HG03457 (cell line): ENCODE data around the gene NFIL3.

ENCODE experiments used
- ATAC-seq: cut with Tn5 transposase; IDR thresholded peaks from one replicate; pipeline ENCODE4 v1.9.1; 2021; ENCODE audit warnings: moderate number of reproducible peaks; ENCODE audit not compliant: unreplicated experiment

The NFIL3 gene

DNA sequence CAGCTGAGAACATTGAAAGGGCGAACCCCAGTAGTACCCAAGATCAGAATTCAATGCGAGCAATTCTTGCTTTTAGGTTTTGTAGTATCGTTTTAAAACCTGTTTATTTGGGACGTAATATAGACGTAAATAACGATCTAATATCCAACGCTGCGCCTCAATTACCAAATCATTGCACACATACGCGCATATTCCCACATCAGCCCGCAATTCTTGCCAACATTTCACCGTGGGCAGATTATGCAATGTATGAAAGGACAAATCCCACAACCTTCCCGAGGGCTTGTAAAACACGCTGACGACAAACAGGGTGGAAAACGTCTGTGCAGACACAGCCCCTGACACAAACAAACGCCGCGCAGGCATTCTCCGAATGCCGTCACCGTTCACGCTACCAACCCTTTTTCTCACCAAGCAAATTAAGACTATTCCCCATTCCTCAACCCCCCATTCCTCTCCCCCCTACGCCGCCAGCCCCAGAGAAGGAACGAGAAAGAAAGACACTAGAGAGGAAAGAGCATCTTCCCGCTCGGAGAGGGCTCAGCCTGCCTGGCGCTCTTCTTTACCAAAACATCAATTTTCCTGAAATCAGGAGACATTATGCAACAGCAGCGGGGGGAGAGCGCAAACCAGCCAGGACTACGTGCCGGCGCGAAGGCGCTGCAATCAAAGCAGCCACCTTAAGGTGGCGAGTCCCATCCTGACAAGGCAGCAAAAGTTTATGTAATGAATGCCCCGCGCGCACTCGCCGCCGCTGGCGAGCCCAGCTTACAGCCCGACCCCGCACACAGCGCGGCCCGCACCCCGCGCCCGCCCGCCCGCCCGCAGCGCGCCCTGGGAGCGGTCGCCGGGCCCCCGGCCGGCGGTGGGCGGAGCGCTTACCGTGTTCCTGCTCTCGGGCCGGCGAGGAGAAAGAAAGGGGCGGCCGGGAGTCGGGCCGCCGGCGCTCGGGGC, 597 bp downstream of the NFIL3 start:
- peak; percentile 14 for ATAC-seq

- ATAC-seq, result no peak
Measured at GRCh38 chr9:91421971-91422757, 1.5 kb downstream of the NFIL3 start.

DNA sequence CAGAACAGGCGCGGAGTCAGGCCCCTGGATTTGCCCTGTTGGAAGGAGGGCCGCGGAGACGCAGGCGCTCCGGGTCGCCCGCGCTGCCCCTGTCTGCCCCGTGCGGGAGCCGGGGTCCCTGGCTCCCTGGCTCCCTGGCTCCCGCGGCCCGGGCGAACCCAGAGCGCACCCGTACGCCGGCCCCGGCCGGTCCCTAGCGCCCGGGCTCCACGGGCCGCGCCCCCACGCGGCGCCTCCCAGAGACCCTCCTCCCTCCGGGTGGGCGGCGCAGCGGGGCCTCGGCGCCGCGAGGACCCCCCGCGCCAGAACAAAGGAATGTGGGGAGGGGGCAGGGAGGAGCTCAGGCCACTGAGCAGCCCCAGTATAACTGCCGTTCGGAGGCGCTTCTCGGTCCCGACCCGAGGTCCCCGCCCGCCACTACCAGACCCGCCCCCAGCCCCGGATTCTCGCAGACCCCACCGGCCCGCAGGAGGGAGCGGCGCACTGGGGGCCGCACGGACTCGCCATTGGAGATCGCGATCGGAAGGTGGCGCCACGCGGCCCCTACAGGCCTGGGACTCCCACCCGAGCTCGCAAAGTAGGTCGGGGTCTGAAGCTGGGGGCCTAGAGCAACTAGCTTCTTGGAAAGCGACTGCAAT, 2.4 kb downstream of the NFIL3 start:
- ATAC-seq, result no peak

GRCh38 chr9:91420501-91421127, 3.0 kb downstream of the NFIL3 start:
- no peak for ATAC-seq

DNA sequence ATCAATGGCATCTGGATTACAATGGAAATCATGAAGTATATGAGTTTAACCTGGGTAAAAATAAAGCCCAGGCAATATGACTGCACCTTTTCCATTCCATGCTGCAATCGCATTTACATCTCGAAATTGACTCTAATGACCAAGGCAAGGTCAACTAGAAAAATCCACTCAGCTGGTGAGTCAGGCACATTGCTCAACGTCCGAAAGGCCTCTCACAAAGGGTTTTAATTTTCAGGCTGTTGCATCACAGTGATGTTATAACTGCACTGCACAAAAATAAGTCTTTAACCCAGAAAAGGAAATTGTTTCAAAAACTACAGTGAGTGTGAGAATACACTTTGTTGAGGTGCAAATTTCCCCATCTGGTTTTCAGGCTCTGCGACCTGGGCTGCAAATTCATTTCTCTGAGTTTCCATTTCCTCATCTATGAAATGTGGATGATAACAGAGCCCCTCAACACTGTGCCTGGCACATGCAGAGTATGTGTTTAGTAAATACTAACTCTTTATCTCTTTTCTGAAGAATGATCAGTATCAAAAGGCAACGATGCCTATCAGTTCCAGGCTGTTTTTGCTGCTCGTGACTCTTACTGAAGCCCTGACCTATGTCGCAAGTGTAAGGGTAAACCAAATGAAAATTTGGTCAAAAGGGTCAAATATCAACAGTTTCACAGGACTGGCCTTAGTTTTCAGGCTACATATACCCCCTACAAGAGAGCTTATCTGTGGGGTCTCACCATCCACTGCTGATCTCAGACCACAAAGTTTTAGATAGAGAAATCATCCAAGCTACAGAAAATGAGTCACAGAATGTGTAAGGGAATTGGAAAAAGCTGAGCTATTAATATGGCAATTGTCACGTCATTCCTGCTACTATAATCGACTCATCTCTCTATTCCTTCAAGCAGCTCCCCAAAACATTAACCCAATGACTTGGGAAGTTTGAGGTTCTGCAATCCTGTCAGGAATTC, 4.1 kb downstream of the NFIL3 start:
- no peak for ATAC-seq

GRCh38 chr9:91418215-91418610, 5.4 kb downstream of the NFIL3 start:
- ATAC-seq, result no peak

GRCh38 chr9:91417602-91418214, 5.9 kb downstream of the NFIL3 start:
- no peak for ATAC-seq

- ATAC-seq, result no peak
Measured at GRCh38 chr9:91416096-91416712, 7.4 kb downstream of the NFIL3 start.

- peak; percentile 70 for ATAC-seq
Measured at GRCh38 chr9:91415290-91415689, 8.3 kb downstream of the NFIL3 start.

DNA sequence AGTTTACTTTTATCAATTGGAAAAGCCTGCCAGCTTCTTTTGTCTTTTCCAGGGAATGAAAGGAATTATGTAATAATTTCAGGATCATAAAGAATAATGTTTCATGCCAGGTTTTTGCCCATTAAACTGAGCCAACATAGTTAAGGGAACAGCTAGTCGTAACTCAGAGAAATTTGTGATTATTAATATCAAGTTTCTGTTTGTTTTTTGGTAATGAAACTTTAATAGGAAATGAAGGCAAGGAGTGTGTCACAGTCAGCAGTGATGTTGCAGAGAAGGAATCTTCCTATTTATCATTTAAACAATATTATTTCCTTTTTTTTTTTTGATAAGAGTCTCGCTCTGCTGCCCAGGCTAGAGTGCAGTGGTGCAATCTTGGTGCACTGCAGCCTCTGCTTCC, 10.7 kb downstream of the NFIL3 start:
- no peak for ATAC-seq

GRCh38 chr9:91411096-91411771, 12.4 kb downstream of the NFIL3 start:
- ATAC-seq, result no peak

- no peak for ATAC-seq
Measured at GRCh38 chr9:91410161-91410560, 13.5 kb downstream of the NFIL3 start.

GRCh38 chr9:91408475-91408874, 15.2 kb downstream of the NFIL3 start:
- no peak for ATAC-seq

GRCh38 chr9:91407580-91408318, 15.9 kb downstream of the NFIL3 start:
- ATAC-seq, result no peak

DNA sequence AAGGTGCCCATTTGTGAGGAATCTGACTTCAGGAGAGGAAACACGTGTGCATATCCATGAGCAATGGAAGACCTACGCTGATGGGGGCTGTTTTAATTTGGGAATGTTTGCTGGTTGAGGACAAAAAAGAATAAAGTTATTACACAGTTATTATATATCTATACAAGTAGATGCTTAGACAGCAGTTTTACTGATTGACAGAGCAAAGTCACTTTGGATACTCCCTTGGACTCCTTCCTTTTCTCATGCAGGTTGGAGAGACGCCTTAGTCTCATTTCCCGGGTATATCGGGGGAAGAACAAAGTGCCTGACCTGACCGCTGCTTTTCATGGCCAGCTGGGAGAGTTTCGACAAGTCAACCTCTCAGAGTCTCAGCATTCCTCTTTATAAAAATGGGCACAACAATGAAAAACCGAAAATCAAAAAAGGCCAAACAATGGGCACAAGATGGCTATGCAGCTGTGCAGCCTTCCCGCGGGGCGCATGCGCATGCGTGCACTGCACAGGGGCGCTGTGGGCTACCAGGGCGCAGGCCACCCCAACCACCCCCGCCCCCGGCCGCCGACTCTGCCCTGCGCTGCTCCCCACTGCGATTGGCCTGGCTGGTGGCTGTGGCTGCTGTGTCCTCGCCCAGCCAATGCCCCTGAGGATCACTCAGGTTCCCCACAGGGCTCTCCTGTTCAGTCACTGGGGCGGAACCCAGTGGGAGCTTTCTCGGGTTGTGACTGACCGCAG, 18.1 kb downstream of the NFIL3 start:
- no peak for ATAC-seq

DNA sequence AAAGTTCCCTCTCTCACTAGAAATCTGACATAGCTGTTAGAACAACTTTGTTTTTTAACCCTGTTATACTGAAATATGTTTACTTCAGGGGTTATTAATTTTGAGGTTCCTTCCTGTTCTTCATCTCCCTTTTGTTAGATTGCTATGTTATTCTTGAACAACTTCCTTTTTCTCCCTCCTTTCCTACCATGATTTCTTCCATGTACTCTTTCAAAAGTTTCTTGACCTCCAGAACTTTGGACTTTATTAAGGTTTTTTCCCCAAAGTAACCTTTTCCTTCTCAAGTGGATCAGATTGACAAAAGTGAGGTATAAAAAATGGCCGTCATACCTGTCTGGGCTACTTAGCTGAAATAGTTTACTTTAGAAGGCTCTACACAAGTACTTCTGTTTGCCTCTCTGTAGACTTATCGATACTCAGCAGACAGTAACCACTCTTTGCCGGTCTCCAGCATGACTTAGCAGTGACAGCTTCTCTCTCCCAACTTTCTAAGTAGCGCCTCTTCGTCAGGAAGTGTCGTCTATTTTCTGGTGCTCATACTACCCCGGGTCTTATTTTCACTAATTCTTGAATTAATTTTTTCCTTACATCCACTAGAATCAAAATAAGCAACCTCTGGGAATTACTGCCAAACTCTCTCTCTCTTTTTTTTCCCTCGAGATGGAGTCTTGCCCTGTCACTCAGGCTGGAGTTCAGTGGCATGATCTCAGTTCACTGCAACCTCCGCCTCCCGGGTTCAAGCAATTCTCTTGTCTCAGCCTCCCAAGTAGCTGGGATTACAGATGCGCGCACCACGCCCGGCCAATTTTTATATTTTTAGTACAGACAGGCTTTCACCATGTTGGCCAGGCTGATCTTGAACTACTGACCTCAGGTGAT, 19.7 kb downstream of the NFIL3 start:
- ATAC-seq, result no peak
